GM15510 (cell line): ENCODE data around the gene NF1.

ENCODE experiments used
- POLR2A ChIP-seq: IDR thresholded peaks from 3 replicates; pipeline ENCODE4 v1.6.1; 2011; ENCODE audit warnings: borderline replicate concordance; ENCODE audit not compliant: insufficient read length; ENCODE audit errors: extremely low read depth

NF1 gene

GRCh38 chr17:31136319-31136718 lies 41.5 kb downstream of the NF1 start:
- TF ChIP-seq POLR2A = no peak

- no peak for TF ChIP-seq POLR2A
Measured at GRCh38 chr17:31140111-31140510, 45.3 kb downstream of the NF1 start.

GRCh38 chr17:31144428-31144827 lies 49.7 kb downstream of the NF1 start:
- TF ChIP-seq POLR2A = no peak

- no peak for TF ChIP-seq POLR2A
Measured at GRCh38 chr17:31144836-31145235, 50.1 kb downstream of the NF1 start.

- no peak for TF ChIP-seq POLR2A
Measured at GRCh38 chr17:31147507-31148202, 52.9 kb downstream of the NF1 start.

GRCh38 chr17:31148205-31148604 lies 53.4 kb downstream of the NF1 start:
- no peak for TF ChIP-seq POLR2A

- no peak for TF ChIP-seq POLR2A
Measured at GRCh38 chr17:31152271-31152670, 57.5 kb downstream of the NF1 start.

GRCh38 chr17:31155208-31155810 lies 60.5 kb downstream of the NF1 start:
- no peak for TF ChIP-seq POLR2A

GRCh38 chr17:31156326-31156725 lies 61.5 kb downstream of the NF1 start:
- no peak for TF ChIP-seq POLR2A

GRCh38 chr17:31158746-31159377 lies 64.1 kb downstream of the NF1 start:
- TF ChIP-seq POLR2A = no peak

GRCh38 chr17:31163091-31163781 lies 68.5 kb downstream of the NF1 start:
- no peak for TF ChIP-seq POLR2A

- TF ChIP-seq POLR2A = no peak
Measured at GRCh38 chr17:31167111-31167510, 72.3 kb downstream of the NF1 start.

- TF ChIP-seq POLR2A = no peak
Measured at GRCh38 chr17:31171701-31172100, 76.9 kb downstream of the NF1 start.

- no peak for TF ChIP-seq POLR2A
Measured at GRCh38 chr17:31172388-31172787, 77.6 kb downstream of the NF1 start.

- TF ChIP-seq POLR2A = no peak
Measured at GRCh38 chr17:31174215-31174614, 79.4 kb downstream of the NF1 start.
